ENCODE measurements around the gene MTFMT.

Gene MTFMT

GRCh38 chr15:65033659-65034269 lies 4.3 kb upstream of the MTFMT start:
- TF ChIP-seq SP1 (IDR thresholded peaks at IDR 0.05): no peak
- no peak for TF ChIP-seq HDGF (IDR thresholded peaks at IDR 0.05; ENCODE audit: borderline replicate concordance)
- no peak for TF ChIP-seq ELF4 (IDR thresholded peaks at IDR 0.05)
- TF ChIP-seq SUZ12 (IDR thresholded peaks at IDR 0.05): no peak
- no peak for TF ChIP-seq FOXM1 (IDR thresholded peaks at IDR 0.05; ENCODE audit: borderline replicate concordance)
- no peak for TF ChIP-seq CTBP1 (IDR thresholded peaks at IDR 0.05; ENCODE audit: borderline replicate concordance)
- TF ChIP-seq ZNF384 (IDR thresholded peaks at IDR 0.05): no peak
- TF ChIP-seq LEF1 (IDR thresholded peaks at IDR 0.05; ENCODE audit: borderline replicate concordance): no peak
- TF ChIP-seq NFRKB (IDR thresholded peaks at IDR 0.05): no peak
- no peak for TF ChIP-seq BHLHE40 (IDR thresholded peaks at IDR 0.05; ENCODE audit: borderline replicate concordance)
- no peak for TF ChIP-seq TARDBP (IDR thresholded peaks at IDR 0.05)
- no peak for TF ChIP-seq ARNT (IDR thresholded peaks at IDR 0.05)
- no peak for TF ChIP-seq FOXK2 (IDR thresholded peaks at IDR 0.05)
- TF ChIP-seq PKNOX1 (IDR thresholded peaks at IDR 0.05): no peak
- TF ChIP-seq FOXA1 (IDR thresholded peaks at IDR 0.05): no peak
- no peak for TF ChIP-seq L3MBTL2 (conservative IDR thresholded peaks at IDR 0.05)
- CTCF ChIA-PET: interaction anchor here (0.5 to 1.0 kb wide), 8 partner anchors 10 to 1303 kb away, joined by 3 to 6 read pairs (median 3); no protein-coding TSS in a partner anchor
- DNase-seq (ENCODE audit: extremely low spot score): peak; percentile 31
- POLR2A ChIA-PET: interaction anchor here (0.8 kb wide), 1 partner anchor 271 kb away, joined by 3 read pairs; the partner anchor contains the start of gene RNU5B-1

GRCh38 chr15:65032801-65033537 lies 3.5 kb upstream of the MTFMT start:
- TF ChIP-seq FOXK2 (IDR thresholded peaks at IDR 0.05): no peak
- TF ChIP-seq PKNOX1 (IDR thresholded peaks at IDR 0.05): peak; percentile 51; the same call in 1 of the 2 replicates
- ChIA-PET CTCF (interaction anchor here (0.5 to 1.0 kb wide), 5 partner anchors 11 to 1304 kb away, joined by 3 to 5 read pairs (median 3); no protein-coding TSS in a partner anchor), POLR2A (no interaction called here)
- peak; percentile 24 for DNase-seq (ENCODE audit: extremely low spot score)

GRCh38 chr15:65029736-65030208 lies 333 bp upstream of the MTFMT start:
- DNase-seq (ENCODE audit: extremely low spot score): no peak
- POLR2A ChIA-PET: no interaction called here
- TF ChIP-seq HDGF (IDR thresholded peaks at IDR 0.05; ENCODE audit: borderline replicate concordance) (no peak), FOXA1 (IDR thresholded peaks at IDR 0.05) (no peak), LEF1 (IDR thresholded peaks at IDR 0.05; ENCODE audit: borderline replicate concordance) (no peak), PKNOX1 (IDR thresholded peaks at IDR 0.05) (no peak), TARDBP (IDR thresholded peaks at IDR 0.05) (no peak), NFRKB (IDR thresholded peaks at IDR 0.05) (no peak), SUZ12 (IDR thresholded peaks at IDR 0.05) (no peak), ZNF384 (IDR thresholded peaks at IDR 0.05) (no peak), SP1 (IDR thresholded peaks at IDR 0.05) (no peak), FOXK2 (IDR thresholded peaks at IDR 0.05) (no peak), L3MBTL2 (conservative IDR thresholded peaks at IDR 0.05) (no peak), BHLHE40 (IDR thresholded peaks at IDR 0.05; ENCODE audit: borderline replicate concordance) (no peak), ELF4 (IDR thresholded peaks at IDR 0.05) (no peak), ARNT (IDR thresholded peaks at IDR 0.05) (no peak), CTBP1 (IDR thresholded peaks at IDR 0.05; ENCODE audit: borderline replicate concordance) (no peak), FOXM1 (IDR thresholded peaks at IDR 0.05; ENCODE audit: borderline replicate concordance) (no peak)
- CTCF ChIA-PET: no interaction called here

GRCh38 chr15:65028338-65028737 lies 1.1 kb downstream of the MTFMT start:
- DNase-seq (ENCODE audit: extremely low spot score): no peak
- TF ChIP-seq FOXM1 (IDR thresholded peaks at IDR 0.05; ENCODE audit: borderline replicate concordance): no peak
- no peak for TF ChIP-seq ZNF384 (IDR thresholded peaks at IDR 0.05)
- no peak for TF ChIP-seq ARNT (IDR thresholded peaks at IDR 0.05)
- no peak for TF ChIP-seq TARDBP (IDR thresholded peaks at IDR 0.05)
- TF ChIP-seq PKNOX1 (IDR thresholded peaks at IDR 0.05): no peak
- TF ChIP-seq FOXK2 (IDR thresholded peaks at IDR 0.05): no peak
- TF ChIP-seq HDGF (IDR thresholded peaks at IDR 0.05; ENCODE audit: borderline replicate concordance): no peak
- no peak for TF ChIP-seq BHLHE40 (IDR thresholded peaks at IDR 0.05; ENCODE audit: borderline replicate concordance)
- no peak for TF ChIP-seq NFRKB (IDR thresholded peaks at IDR 0.05)
- no peak for TF ChIP-seq FOXA1 (IDR thresholded peaks at IDR 0.05)
- no peak for TF ChIP-seq LEF1 (IDR thresholded peaks at IDR 0.05; ENCODE audit: borderline replicate concordance)
- no peak for TF ChIP-seq ELF4 (IDR thresholded peaks at IDR 0.05)
- ChIA-PET POLR2A (no interaction called here), CTCF (no interaction called here)

GRCh38 chr15:65027593-65027992 lies 1.8 kb downstream of the MTFMT start:
- ChIA-PET CTCF (no interaction called here), POLR2A (no interaction called here)
- no peak for DNase-seq (ENCODE audit: extremely low spot score)

More at GRCh38 chr15:65027593-65027992, 1.8 kb downstream of the MTFMT start:
- TF ChIP-seq TARDBP (IDR thresholded peaks at IDR 0.05) (no peak), PKNOX1 (IDR thresholded peaks at IDR 0.05) (no peak), LEF1 (IDR thresholded peaks at IDR 0.05; ENCODE audit: borderline replicate concordance) (no peak), ARNT (IDR thresholded peaks at IDR 0.05) (no peak), ELF4 (IDR thresholded peaks at IDR 0.05) (no peak), SP1 (IDR thresholded peaks at IDR 0.05) (no peak), SUZ12 (IDR thresholded peaks at IDR 0.05) (no peak), CTBP1 (IDR thresholded peaks at IDR 0.05; ENCODE audit: borderline replicate concordance) (no peak), BHLHE40 (IDR thresholded peaks at IDR 0.05; ENCODE audit: borderline replicate concordance) (no peak), NFRKB (IDR thresholded peaks at IDR 0.05) (no peak), ZNF384 (IDR thresholded peaks at IDR 0.05) (no peak), FOXM1 (IDR thresholded peaks at IDR 0.05; ENCODE audit: borderline replicate concordance) (no peak)

Measured in HEK293T (cell line).